Fibroblast of the conjunctiva (primary cell): ENCODE results near the gene TPK1.
"Not testable (repeated sequence)": the region's sequence is repeated elsewhere in the genome, so short reads cannot be mapped to it uniquely, and the experiment has no call there.

Experiments used
- DNase-seq: peaks from one replicate; pipeline ENCODE4 v3.0.0-alpha.2; 2010; ENCODE audit warnings: low read depth

Gene TPK1

GRCh38 chr7:144629598-144629997 is 206.3 kb downstream of the TPK1 start:
- DNase-seq: no peak

- no peak for DNase-seq
These were observed 206.8 kb downstream of the TPK1 start for GRCh38 chr7:144629011-144629410.

GRCh38 chr7:144628176-144628575 is 207.7 kb downstream of the TPK1 start:
- no peak for DNase-seq

GRCh38 chr7:144622745-144623144 is 213.1 kb downstream of the TPK1 start:
- DNase-seq: no peak

GRCh38 chr7:144606261-144606660 is 229.6 kb downstream of the TPK1 start:
- no peak for DNase-seq

- DNase-seq: no peak
These were observed 238.9 kb downstream of the TPK1 start for GRCh38 chr7:144596953-144597352.

GRCh38 chr7:144594580-144594979 is 241.3 kb downstream of the TPK1 start:
- no peak for DNase-seq

GRCh38 chr7:144588559-144589051 is 247.2 kb downstream of the TPK1 start:
- DNase-seq: no peak

GRCh38 chr7:144587701-144588100 is 248.2 kb downstream of the TPK1 start:
- no peak for DNase-seq

GRCh38 chr7:144584726-144585125 is 251.1 kb downstream of the TPK1 start:
- DNase-seq: no peak

- DNase-seq: no peak
These were observed 256.2 kb downstream of the TPK1 start for GRCh38 chr7:144579687-144580086.

- no peak for DNase-seq
These were observed 260.4 kb downstream of the TPK1 start for GRCh38 chr7:144575456-144575855.

- not testable (repeated sequence) for DNase-seq
These were observed 261.1 kb downstream of the TPK1 start for GRCh38 chr7:144574753-144575152.

- no peak for DNase-seq
These were observed 267.6 kb downstream of the TPK1 start for GRCh38 chr7:144568233-144568632.

GRCh38 chr7:144565586-144565985 is 270.3 kb downstream of the TPK1 start:
- DNase-seq: no peak

GRCh38 chr7:144549861-144550260 is 286.0 kb downstream of the TPK1 start:
- no peak for DNase-seq

GRCh38 chr7:144548556-144548955 is 287.3 kb downstream of the TPK1 start:
- no peak for DNase-seq

GRCh38 chr7:144547888-144548287 is 288.0 kb downstream of the TPK1 start:
- no peak for DNase-seq

GRCh38 chr7:144546782-144547181 is 289.1 kb downstream of the TPK1 start:
- DNase-seq: no peak

- no peak for DNase-seq
These were observed 290.5 kb downstream of the TPK1 start for GRCh38 chr7:144545330-144545729.

GRCh38 chr7:144534655-144535395 is 301.0 kb downstream of the TPK1 start:
- no peak for DNase-seq

- no peak for DNase-seq
These were observed 301.7 kb downstream of the TPK1 start for GRCh38 chr7:144534196-144534595.

- no peak for DNase-seq
These were observed 304.7 kb downstream of the TPK1 start for GRCh38 chr7:144531181-144531580.

- no peak for DNase-seq
These were observed 306.5 kb downstream of the TPK1 start for GRCh38 chr7:144529269-144529926.
